T47D (cell line): ENCODE data around the gene CUBN.
A peak's percentile ranks its signal among the peaks of the same experiment; 100 is the strongest.

Experiments used
- DNase-seq, 2 experiments: peaks; one replicate each; pipeline versions ENCODE4 v3.0.0 to v3.0.0-alpha.2; 2011 to 2012; ENCODE audit warnings: low read depth in 1 of 2, low spot score in 1 of 2
- JUND ChIP-seq: IDR thresholded peaks from 2 replicates; pipeline ENCODE4 v1.6.1; 2012; ENCODE audit warnings: low read depth
- in situ Hi-C: cut with HindIII; loops from 2 replicates; pipeline ENCODE4 v1.10.0; 2016; ENCODE audit warnings: low sequenced_read_pairs, low pct_unique_long_range_greater_than_20kb

Gene CUBN

DNA sequence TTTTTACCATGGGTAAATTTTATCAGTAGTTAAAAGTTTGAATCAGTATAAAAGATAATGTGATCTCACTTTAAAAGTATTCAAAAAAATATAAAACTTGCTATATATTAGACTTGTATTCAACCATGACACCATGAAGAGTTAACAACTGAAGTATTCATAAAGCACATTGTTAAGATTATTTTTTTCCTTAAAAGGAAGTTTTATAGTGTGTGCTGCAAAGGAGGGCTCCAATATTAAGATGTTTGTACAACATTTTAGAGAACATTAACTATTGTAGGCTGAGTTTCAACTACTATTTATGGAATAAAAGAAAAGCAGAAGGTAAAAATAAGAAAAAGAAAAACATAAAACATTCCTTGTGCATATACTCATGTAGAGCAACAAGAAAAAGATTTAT, 24.5 kb upstream of the CUBN start:
- in situ Hi-C loops = no loop called here
- no peak for TF ChIP-seq JUND
- no peak for DNase-seq

DNA sequence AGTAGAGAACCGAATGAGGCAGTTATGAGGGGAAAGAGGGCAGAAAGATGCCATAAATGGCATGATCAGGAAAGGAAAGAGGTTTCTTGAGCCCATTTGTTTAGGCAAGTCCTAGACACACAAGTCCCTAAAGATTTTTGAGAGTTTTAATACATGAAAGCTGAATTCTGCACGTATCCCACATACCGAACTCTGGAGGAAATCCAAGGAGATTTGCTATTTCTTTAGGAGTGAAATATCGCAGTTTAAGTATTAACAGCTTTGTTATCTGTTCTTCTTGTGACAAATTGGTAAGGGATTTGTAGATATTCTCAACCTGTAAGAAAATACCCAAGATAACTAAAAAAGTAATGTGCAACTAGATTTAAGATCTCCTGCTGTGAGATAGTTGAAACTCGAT, 23.7 kb upstream of the CUBN start:
- TF ChIP-seq JUND = no peak
- in situ Hi-C loops = no loop called here
- DNase-seq = no peak

DNA sequence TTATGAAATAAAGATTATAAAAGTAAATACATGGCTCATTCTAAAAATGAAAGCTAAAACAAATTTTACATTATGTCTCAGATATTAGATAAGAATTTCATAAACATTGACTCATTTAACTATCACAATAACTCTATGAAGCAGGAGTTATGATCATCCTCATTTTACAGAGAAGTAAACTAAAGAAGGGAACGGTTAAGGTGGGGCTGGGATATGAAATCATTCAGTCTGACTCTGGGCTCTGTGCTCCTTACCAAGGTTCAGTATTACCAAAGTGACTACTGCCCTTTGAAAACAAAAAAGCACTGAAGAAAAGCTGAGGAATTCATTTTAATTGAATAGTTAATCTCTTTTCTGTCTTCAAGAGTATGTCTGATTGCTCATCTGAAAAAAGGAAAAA, 22.1 kb upstream of the CUBN start:
- DNase-seq = no peak
- in situ Hi-C loops = no loop called here
- no peak for TF ChIP-seq JUND

DNA sequence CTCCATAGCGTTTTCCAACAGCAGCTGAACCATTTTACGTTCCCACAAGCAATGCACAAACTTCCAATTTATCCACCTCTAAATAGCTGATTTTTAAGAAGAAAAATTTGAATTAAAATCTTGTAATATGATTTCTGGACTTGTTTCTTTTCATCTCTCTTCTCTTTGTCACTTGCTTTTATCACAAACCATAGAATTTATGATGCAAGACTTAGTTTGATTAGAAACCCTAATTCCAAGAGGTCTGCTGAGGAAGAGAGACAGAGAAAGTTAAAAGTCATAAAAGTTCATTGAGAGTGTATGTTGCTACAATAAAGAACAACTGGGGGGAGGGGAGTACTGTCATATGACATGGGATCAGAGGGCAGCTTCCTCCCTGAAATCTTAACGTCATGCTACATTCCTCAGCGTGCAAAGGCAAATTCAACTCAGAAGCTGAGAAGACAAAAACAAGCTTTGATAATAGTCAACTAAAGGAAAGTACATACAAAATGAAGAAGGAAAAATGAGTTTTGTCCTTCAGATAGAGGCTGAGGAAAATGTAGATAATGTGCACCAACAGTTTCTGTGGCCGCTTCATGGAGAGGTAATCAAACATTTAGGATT, 18.4 kb upstream of the CUBN start:
- no peak for TF ChIP-seq JUND
- in situ Hi-C loops = no loop called here
- DNase-seq = no peak

DNA sequence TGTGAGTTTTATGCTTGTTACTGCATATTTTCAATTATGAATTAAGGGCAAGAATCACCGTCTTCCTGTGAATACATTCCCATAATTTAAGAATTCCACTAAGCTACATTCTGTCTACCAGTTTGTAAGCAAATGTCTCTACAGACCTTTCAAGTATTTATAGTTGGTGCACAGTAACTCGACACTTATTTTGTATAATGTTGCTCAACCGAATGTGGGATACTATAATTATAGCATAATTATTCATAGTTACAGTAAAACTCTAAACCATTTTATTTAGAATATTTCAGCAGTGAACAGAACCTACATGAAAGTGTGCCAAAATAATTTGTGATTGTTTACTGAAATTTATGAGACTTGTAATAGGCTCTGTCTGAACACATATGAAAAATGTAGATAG, 17.3 kb upstream of the CUBN start:
- in situ Hi-C loops = no loop called here
- no peak for DNase-seq
- no peak for TF ChIP-seq JUND

DNA sequence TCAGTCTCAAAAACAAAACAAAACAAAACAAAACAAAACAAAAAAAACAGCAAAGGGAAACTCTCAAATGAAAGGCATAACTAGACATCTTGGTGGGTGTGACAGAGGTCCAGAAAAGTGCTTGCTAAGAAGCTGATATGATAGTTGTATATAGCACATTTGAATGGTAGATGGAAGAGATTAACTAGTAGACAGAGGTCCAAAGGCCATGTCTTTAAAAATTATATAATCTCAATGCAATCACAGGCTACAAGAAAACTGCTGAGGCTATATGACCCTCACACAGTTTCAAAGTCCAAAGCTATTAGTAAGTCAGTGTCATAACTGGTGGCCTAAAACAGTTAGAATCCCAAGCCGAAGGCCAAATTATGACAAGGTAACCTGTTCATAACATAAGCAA, 15.6 kb upstream of the CUBN start:
- in situ Hi-C loops = no loop called here
- no peak for DNase-seq
- no peak for TF ChIP-seq JUND

DNA sequence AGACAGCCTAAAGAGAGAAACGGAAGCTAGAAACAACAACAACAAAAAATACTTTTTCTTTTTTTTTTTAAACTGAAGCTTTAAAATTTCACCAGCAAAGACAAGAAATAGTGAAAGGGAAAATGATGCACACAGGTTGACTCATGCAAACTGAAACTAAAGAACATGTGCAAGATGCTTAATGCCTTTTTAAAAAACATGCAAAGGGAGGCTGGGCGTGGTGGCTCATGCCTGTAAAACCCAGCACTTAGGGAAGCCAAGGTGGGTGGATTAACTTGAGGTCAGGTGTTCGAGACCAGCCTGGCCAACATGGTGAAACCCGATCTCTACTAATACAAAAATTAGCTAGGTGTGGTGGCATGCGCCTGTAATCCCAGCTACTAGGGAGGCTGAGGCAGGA, 15.1 kb upstream of the CUBN start:
- DNase-seq = no peak
- TF ChIP-seq JUND = no peak
- in situ Hi-C loops = no loop called here

DNA sequence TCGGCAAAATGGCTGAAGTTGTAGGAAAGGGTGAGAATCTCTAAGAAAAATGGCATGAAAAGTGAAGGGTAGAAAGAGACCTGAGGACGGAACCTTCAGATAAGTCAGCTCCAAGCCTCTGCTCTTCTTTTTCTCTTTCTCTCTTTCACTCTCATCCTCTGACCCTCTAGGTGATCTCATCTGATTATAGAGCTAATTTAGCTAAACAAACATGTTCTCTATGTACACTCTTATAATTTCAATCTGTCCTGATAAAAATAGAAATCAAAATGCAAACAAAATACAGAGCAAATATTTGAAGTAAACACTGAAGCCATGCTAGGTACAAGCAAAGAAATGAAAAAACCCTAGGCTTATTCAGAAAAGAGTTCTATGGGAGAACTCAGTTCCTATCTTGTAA, 14.4 kb upstream of the CUBN start:
- peak; percentile 41; the same call in 1 of the 2 replicates for TF ChIP-seq JUND
- in situ Hi-C loops = no loop called here
- DNase-seq = peak in 1 of 2 experiments; percentile 15

DNA sequence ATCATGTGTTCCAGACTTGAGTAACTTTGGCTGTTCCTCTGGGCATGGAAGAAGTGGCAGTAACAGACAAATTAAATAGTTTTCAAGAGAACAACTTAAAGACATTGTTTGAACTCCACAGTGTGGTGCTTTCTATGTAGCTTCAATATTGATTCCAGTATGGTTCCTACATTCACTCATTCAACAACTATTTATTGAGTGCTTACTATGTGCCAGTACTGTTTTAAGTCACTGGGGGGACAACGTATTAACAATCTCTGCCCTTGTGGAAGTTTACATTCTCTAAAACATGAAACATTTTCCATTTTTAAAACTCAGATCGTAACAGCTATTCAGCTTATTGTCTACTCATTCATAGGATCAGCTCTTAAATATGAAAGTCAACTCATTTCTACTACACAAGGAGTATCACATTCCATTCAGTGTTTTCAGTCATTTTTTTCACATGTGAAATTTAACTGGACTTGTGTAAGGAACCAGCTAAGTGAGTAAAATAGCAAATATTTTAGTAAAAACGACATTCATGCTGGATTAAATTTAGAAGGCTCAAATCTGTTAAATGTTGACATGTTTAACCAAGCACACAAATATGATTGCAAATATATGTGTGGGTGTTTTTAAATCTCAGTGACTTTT, 13.6 kb upstream of the CUBN start:
- TF ChIP-seq JUND = no peak
- in situ Hi-C loops = no loop called here

DNA sequence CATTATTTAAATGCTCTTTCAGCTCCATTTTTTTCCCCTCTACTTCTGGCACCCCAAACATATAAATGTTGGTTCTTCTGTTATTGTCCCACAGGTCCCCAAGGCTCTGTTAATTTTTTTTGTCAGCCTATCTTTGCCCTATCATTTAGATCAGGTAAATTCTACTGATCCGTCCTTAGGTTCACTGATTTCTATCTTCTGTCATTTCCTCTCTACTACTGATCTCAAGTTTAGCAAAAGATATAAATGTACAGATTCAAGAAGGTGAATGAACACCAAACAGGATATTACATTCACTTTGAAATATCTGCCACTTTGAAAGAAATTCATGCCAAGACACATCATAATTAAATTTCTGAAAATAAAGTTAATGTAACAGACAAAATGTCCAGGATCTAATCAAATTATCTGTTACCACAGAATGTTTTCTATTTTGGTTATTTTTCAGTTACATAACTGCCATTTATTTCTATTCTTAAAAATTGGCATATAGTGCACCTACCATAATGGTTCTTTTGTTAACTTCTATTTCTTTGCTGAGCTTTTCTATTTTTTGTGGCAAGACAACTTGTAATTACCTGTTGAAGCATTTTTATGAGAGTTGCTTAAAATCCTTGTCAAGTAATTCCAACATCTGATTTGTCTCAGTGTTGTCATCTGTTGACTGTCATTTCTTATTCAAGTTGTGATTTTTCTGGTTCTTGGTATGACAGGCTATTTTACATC, 12.1 kb upstream of the CUBN start:
- in situ Hi-C loops = no loop called here
- TF ChIP-seq JUND = no peak
- no peak for DNase-seq

More for the DNA sequence above, 13.6 kb upstream of the CUBN start:
- DNase-seq = no peak

DNA sequence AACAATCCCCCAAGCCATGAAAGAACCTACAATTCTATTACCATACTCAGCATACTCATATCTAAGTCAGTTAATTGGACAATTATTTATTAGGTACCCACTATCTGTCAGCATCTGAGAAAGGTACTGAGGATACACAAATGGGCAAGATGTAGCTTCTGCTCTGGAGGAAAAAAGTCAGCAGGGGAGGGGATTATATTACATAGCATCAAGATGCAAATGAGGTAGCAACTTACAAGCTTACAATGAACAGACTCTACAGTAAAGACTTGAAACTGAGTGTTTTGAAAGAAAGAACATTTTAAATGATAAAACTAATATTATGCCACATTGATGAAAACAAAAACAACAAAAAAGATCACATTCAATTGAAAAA, 10.8 kb upstream of the CUBN start:
- no peak for DNase-seq
- TF ChIP-seq JUND = no peak
- in situ Hi-C loops = no loop called here

DNA sequence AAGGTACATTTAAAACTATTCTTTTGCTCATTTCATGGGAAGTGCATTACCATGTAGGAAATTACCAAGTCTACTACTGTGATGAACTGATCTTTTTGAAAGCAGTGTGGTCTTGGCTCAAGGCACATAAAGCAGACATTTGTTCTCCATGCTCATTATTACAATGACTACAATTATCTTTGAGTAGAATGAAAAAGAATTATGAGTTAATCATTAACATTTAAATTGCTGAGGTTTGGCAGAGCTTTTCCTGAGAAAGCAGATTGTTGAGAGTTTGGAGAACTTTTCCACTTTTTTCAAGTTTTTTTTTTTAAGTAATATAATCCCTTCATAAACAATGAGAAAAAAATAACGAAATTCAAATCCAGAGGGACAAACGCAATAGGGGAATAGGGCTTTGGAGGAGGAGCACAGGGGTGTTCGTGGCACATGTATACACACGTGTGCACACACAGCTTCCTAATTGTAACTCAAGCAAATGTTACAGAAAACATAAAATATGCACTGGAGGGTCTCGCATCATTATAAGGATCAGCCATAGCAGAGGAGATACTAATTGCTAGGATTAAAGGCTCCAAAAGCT, 8.9 kb upstream of the CUBN start:
- no peak for TF ChIP-seq JUND
- no peak for DNase-seq
- in situ Hi-C loops = no loop called here

DNA sequence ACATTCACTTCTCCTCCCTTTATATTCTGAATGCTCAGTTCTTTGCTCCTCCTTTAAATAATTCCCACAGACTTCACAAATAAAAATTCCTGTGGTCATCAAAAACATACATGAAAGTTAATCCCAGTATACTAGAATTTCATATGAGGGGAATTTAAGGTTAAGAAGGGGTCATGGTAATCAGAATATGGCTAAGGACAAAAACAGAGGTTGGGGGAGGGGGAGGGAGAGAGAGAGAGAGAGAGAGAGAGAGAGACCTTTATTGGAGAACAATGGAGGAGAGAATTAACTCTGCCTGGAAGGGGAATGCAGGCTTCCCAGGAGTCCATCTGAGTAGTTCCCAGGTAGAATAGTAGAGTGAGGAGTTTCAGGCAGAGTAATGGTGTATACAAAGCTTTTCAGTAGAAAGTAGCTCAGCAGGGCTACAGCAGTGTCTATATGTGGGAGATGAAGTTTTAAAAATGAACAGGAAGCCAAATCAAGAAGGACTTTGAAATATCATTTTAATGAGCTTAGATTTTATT, 5.2 kb upstream of the CUBN start:
- no peak for DNase-seq
- TF ChIP-seq JUND = no peak
- in situ Hi-C loops = no loop called here
